HG02623 (cell line): ENCODE results near the gene PRUNE1.

Experiments
- ATAC-seq: cut with Tn5 transposase; IDR thresholded peaks from one replicate; pipeline ENCODE4 v1.9.1; 2021; ENCODE audit warnings: moderate library complexity; ENCODE audit not compliant: unreplicated experiment

The PRUNE1 gene

DNA sequence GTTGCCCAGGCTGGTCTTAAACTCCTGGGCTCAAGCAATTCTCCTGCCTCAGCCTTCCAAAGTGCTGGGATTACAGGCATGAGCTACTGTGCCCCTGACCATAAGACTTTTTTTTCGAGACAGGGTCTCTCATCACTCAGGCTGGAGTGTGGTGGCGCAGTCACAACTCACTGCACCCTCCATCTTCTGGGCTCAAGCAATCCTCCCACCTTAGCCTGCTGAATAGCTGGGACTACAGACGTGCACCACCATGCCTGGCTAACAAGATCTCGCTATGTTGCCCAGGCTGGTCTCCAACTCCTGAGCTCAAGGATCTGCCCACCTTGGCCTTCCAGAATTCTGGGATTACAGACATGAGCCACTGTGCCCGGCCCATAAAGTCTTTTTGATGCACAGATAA, 41.2 kb downstream of the PRUNE1 start:
- ATAC-seq = no peak

DNA sequence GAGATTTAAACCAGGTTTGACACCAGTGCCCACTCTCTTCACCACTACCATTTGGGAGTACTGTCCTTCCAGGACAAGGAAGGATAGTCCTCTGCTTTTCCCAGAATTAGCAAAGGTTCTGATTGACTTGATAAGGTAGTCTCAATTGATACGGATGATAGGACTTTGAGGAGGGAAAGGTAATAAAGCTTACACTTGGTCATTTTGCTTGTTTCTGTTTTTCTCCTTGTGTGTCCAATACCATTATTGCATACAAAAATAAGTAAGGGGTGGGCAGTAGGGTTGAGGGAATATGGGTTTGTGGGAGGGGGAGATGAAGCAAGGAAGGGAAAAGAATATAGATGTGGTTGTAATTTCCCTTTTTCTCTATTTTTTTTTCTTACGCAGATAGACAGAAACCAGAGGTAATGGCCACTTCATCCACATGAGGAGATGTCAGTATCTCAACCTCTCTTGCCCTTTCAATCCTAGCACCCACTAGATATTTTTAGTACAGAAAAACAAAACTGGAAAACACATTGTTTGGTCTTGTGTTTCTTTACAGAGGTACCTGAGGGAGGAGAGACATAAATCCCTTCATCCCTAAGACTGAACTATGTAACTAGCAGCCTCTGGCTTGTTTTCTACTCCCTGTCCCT, 41.9 kb downstream of the PRUNE1 start:
- no peak for ATAC-seq

DNA sequence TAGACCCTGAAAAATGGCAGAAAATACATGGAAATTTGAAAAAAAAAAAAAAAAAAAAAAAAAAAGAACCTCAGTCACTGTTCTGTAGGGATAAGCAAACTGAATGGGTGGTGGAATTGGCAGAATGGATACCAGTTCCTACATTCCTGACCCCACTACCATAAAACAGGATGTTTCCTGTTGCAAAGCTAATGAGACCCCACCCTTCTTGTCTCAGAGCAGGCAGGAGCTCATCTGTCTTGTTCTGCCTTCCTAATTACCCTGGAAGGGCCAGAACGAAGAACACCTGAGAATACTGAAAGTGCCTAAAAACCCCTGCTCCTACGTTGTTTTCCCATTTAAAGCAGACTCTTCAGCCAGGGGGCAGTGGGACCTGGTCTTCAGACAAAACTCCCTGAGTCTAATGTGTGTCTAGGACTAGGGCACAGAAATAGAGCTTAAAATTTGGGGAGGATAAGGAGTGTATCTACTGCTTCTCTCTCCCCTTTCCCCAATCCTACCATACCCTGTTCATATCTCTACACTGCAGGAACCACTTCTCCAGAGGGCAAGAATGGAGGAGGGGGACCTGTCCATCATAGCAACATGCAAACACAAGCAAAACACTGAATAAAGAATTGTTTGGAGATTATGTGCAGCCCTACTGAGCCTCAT, 43.2 kb downstream of the PRUNE1 start:
- no peak for ATAC-seq

DNA sequence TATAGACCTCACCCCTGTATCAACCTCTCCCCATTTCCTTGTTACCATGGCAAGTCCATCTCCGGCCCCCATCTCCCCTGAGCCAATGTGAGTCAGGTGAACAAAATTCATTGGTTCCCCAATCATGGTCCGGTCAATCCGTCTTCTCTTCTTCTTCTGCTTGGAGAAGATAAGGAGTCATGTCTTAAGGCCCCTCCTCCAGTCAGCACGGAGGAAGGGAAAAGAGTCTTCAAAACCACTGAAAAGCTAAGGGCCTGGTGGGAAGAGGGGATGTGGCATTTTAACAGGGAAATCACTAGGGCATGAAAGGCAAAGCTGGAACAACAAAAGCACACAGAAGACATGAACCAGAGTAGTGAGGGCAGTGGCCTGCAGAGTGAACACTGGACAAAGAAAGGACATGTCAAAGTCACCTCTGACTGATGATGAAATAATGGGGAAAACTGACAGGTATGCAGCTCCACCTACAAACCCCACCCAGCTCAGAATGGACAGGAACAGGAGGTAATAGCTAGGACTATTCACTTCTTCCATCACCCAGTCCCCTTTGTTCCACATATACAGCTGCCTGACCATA, 46.8 kb downstream of the PRUNE1 start:
- no peak for ATAC-seq

DNA sequence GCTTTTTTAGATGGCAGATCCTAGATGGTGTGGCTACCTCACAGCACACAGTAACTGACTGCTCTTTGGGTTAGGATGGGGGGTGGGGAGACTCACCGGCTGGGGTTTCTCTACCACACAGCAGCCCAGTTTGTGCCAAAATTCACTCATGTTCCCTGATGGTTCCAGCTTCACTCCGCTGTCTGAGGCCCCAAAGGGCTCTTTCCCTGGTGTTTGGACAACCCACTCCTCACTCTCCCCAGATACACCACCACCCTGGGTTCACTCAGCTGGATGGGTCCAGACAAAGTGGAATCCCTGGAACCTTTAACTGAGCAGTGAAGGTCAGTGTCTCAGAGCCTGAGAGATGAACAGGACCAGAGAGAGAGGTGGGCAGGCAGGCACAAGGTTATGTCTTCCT, 47.3 kb downstream of the PRUNE1 start:
- no peak for ATAC-seq

DNA sequence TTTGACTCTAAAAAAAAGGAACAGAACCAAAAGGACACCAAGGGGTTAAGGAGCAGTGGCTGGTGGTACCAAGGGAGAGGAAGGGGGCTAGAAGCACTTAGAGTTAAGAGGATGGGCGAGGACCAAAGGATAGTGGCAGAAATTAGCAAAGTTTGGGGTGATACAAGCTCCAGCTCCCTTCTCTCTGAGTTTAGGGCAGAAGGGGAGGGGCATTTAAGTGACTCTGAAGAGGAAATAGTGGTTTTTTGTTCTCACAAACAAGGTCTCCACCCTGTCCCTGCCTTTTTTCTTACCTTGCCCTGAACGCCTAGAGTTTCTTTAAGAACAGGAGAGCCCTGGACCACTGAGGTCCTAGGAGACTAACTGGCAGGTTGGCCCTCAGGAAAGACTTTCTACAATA, 47.9 kb downstream of the PRUNE1 start:
- no peak for ATAC-seq

DNA sequence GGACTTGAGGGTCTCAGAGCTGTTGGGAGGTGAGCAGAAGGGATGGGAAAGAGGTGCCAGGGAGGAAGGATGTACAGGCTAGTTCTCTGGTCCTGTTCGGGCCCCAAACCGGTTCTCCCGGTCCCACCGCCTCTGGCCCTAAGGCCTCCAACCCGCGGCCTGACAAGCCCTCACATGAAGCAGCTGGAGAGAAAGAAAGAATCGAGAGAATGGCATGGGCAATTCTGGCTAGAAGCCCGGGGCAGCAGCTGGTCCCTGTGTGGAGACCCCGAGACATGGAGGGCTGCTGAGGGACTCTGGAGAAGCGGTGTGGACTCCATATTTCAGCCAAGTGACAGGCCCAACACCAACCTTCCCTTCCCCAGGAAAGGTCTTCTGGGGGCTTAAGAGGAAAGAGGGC, 50.4 kb downstream of the PRUNE1 start:
- ATAC-seq = no peak

DNA sequence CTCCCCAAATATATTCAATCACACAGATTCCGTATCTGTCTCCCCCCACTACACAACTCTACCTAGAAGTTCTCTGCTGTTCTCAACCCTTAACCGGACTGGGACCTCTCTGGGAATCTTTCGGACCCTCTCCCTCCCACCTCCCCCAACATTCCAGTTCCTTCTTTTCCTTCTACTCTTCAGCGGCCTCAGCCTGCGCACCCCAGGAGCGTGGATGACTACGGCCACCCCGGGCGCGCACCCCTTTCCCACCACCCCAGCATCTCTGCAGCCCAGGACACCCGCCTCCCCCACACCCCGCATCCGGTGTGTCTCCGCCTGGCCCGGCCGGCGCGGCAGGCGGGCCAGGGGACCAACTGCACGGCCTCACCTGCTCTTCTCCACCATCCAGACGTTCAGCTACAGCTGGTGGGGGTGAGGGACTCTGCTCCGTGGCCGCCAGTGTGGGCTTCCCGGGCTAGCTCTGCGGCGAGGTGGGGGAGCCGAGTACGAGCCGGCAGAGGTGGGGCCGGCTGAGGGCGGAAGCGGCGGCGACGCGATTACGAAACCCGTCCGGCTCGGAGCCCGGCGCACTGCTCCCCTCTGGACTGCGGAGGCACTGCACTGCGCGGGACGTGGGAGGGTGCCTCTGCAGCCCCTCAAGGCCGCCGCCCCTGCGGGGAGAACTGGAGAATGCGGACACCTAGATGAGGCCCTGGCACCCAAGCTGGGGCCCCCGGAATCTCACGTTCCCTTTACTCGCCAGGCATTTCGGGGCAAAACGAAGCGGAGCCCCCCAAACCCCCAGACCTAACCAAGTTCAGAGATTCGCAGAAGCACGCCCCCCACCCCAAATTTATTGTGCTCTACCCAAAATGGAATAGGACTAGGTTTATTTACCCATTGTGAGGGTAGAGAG, 51.1 kb downstream of the PRUNE1 start, which contains the start of gene CDC42SE1:
TSS of gene CDC42SE1 (minus strand) at position 514 of the 898 bp plus-strand sequence. CDS start 3,892 bp downstream, outside the sequence.
- peak; percentile 62 for ATAC-seq

DNA sequence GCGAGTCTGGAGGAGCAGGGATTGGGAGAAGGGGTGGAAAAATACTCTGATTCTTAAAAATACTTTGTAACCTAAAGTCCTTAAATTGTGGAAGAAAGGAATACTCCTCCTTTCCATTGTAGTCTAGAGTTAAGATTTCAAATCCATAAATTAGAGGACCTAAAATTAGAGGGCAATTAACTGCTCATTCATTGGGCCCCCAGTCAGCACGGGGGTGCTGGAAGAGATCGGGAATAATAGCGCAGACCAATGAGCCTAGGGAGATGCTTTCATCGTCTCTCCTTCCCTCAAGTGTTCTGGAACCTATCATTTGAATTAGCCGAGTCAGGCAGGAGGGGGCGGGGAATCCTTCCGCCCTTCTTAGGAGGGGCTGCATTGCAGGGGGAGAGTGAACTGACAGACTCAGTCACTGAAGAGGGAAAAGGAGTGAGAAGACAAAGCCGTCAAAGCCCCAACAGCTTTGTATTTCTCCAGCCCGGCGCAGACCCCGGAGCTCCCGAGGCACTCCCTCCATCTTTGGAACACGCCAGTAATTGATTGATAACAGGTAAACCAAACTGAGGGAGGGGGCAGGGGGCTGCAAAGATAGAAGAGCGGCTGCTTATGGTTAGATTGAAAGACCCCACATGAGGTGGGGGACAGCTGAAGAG, 51.9 kb downstream of the PRUNE1 start, which contains the start of gene MLLT11:
TSS of gene MLLT11 (plus strand) at position 391 of the 650 bp plus-strand sequence. CDS start 6,828 bp downstream, outside the sequence.
- ATAC-seq = no peak

DNA sequence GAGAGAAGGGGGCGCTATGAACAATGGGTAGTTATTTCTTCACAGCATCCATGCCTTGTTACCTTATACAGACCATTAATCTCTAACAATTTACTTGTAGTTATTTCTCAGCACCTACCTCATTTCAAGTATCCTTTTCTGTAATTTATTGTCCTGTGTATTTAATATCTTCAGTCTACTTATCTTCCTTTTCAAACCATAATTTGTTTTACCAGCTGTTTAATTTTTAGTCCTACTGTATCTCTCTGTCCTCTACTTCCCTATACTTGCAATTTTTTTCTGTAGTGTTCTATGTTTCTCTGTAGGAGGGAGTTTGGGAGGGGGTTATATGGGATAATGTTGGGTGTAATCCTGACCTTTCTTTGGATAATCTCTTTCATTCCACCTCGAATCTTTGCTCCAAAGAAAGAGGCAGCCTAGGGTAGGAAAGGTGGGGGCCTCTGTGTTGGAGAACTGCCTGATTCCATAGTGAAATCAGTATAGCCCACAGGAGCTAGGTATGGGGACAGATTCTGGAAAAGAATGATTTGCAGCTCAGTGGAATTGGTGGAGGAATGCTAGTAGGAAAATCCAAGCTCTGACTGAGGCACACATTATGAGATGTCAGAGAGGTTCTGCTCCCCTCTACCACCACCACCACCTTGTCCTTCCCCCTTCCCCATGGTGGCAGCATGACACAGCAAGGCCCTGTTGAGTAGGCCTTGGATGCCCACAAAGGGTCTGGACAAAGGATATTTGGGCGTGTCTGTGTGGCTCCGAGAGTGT, 52.6 kb downstream of the PRUNE1 start:
- ATAC-seq = no peak

DNA sequence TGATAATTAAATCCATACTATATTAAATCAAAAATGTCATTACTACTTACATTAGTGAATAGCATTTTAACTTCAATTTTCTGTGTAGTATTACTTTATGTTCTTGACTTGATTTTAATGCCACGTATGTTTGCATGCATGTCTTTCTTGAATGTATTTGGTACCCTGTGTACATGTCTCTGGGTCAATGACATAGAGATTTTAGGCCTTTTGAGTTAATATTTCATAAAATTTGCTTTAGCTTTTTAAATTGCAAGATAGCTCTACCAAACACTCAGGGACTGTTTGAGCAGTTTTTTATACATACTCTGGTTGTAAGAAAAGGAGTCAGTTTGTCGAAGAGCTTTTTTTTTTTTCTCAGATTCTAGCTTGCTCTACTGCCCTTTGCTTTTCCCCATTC, 53.5 kb downstream of the PRUNE1 start:
- no peak for ATAC-seq

DNA sequence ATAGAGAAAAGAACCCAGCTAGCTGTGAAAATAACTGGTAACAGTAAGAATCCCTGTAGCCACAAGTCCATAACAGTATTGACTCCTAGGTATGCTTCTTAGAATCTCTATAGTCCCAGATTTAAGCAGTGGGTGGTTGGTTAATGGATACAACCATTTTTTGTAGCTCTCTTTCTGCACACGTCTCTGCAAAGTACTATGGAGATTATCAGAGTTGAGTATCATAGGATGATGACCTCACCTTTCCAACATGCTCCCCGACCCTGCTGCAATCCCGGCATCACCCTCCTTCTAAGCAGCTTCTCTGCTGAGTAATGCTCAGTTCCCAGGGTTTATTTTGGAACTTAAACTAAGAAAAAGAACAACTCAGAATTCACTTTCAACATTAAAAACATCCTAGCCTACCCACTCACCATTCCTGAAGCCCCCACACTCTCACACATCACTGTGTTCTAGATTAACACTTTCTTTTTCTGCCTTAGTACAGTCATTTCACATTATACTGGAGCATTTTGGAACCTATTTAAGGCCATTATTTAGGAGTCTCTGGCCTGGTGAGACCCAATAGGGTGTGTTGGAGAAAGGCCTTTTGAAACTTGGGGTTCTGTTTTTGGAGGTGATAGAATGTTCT, 54.6 kb downstream of the PRUNE1 start:
- no peak for ATAC-seq

DNA sequence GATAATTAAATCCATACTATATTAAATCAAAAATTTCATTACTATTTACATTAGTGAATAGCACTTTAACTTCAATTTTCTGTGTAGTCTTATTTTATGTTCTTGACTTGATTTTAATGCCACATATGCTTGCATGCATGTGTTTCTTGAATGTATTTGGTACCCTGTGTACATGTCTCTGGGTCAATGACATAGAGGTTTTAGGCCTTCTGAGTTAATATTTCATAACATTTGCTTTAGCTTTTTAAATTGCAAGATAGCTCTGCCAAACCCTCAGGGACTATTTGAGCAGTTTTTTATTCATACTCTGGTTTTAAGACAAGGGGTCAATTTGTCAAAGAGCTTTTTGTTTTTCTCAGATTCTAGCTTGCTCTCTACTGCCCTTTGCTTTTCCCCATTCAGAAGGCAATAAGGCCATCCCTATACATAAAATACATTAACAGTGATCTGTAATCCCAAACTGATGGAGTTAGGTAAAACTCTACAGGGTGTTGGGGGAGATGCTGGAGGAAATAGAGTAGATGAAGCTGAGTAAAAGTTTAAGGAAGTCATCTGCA, 56.9 kb downstream of the PRUNE1 start:
- no peak for ATAC-seq

DNA sequence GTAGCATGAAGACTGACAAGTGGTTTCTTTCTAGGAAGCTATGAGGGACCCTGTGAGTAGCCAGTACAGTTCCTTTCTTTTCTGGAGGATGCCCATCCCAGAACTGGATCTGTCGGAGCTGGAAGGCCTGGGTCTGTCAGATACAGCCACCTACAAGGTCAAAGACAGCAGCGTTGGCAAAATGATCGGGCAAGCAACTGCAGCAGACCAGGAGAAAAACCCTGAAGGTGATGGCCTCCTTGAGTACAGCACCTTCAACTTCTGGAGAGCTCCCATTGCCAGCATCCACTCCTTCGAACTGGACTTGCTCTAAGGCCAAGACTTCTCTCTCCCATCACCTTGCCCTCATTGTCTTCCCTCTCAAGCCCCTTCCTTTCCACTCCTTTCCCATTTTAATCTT, 58.9 kb downstream of the PRUNE1 start:
- no peak for ATAC-seq

DNA sequence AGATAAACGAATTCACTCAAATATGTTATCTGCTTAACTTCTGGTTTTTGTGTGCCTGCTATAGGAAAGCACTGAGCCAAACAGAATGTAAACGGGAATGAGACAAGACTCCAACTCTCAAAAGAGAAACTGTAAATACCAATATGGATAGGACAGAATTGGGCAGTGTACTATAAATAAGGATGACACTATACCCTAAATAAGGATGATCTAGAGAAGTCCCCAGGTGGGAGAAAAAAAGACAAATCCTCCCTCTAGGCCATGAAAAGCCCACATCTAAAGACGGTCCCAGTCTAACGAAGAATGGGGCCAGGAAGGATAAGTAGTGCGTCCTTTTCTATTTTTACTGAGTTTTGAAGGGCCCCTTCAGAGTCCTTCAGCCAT, 60.8 kb downstream of the PRUNE1 start:
- ATAC-seq = no peak

DNA sequence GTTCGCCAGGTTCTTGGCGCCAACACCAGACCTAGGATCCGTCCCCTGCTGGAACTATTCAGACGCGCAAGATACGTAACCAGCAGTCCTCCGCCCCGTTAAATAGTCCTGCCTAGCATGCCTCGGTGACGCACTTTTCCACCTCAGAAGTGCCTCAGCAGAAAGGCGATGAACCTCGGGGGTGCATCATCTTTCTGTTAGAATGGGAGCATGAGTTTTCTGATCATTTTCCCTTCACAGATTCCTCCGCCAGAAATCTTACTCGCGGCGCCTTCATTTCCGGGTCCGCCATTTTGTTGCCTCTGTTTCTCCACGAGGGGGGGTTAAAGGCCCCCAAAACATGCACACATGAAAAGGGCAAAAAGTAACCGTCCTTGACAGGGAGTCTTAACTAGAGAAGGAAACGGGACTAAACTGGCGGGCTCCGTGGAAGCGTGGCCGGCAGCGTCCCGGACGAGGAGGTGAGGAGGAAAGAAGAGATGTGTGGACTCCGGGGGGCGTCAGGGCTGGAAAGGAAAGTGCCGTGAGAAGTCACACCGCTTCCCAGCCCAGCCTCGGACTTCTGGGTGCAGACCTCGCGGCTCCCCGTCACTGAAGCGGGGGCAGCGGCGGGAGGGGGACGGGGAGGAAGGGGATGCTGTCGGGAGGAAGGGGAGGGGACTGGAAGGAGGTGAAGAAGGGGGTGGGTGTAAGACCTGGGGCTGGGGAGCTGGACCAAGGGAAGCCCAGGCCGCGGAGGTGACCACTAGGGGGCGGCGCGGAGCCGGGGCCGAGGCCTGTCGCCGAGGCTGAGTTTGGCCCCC, 62.4 kb downstream of the PRUNE1 start, which contains the start of gene GABPB2:
TSS of gene GABPB2 (plus strand) at position 288 of the 803 bp plus-strand sequence. CDS start 17,429 bp downstream, outside the sequence.
- ATAC-seq = peak; percentile 69

DNA sequence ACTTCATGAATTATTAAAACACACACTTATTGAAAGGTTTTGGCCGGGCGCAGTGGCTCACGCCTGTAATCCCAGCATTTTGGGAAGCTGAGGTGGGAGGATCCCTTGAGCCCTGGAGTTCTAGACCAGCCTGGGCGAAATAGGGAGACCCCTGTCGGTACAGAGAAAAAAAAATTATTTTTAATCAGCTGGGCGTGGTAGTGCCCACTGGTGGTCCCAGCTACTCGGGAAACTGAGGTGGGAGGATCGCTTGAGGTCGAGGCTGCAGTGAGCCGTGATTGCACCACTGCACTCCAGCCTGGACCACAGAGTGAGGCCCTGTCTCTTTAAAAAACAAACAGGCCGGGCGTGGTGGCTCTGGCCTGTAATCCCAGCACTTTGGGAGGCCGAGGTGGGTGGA, 64.0 kb downstream of the PRUNE1 start:
- no peak for ATAC-seq
